ENCODE measurements around the gene PRR14. TPM values are rescaled to one million over a fixed set of nuclear protein-coding genes. Genes with fewer than 3 reads are reported as not detected.
"Not testable (repeated sequence)": the region's sequence is repeated elsewhere in the genome, so short reads cannot be mapped to it uniquely, and the experiment has no call there.

PRR14 gene
- total RNA-seq, 1 experiment from 2014 or later, result 41.4 TPM

GRCh38 chr16:30700491-30700890, 49.7 kb downstream of the PRR14 start:
- Mint-ChIP-seq H3K27ac (ENCODE audit: low read depth, unreplicated experiment) (no peak overlapping the region), H3K9me3 (ENCODE audit: unreplicated experiment) (no peaks in the 10 kb centered on the region), H3K27me3 (ENCODE audit: insufficient read depth, unreplicated experiment) (no peaks in the 10 kb centered on the region), H3K4me1 (ENCODE audit: insufficient read depth, unreplicated experiment) (peaks cover 8% of the 10 kb centered on the region), H3K4me3 (ENCODE audit: unreplicated experiment) (peak overlapping the region; percentile 86), H3K36me3 (ENCODE audit: insufficient read depth, unreplicated experiment) (peaks cover 74% of the 10 kb centered on the region)
- ChIA-PET POLR2A (interaction anchor here (0.6 to 2.9 kb wide), 5 partner anchors 40 to 129 kb away, joined by 3 to 24 read pairs (median 5); partner anchors contain the start of genes FBRS and PHKG2), CTCF (interaction anchor here (0.7 kb wide), 1 partner anchor 60 kb away, joined by 3 read pairs; no protein-coding TSS in a partner anchor)
- BruUV-seq (replicated peaks), result no TSS peak
- intact Hi-C loops (cut with micrococcal nuclease), result no loop called here
- no peak for TF ChIP-seq CTCF (IDR thresholded peaks at IDR 0.05; ENCODE audit: unreplicated experiment)
- DNase-seq (ENCODE audit: unreplicated experiment), result no peak

GRCh38 chr16:30700971-30701370, 50.2 kb downstream of the PRR14 start:
- DNase-seq (ENCODE audit: unreplicated experiment), result no peak
- CTCF ChIA-PET, result interaction anchor here (0.7 kb wide), 1 partner anchor 60 kb away, joined by 3 read pairs; no protein-coding TSS in a partner anchor
- Mint-ChIP-seq H3K9me3 (ENCODE audit: unreplicated experiment) (no peaks in the 10 kb centered on the region), H3K4me1 (ENCODE audit: insufficient read depth, unreplicated experiment) (peaks cover 8% of the 10 kb centered on the region), H3K27ac (ENCODE audit: low read depth, unreplicated experiment) (no peak overlapping the region), H3K27me3 (ENCODE audit: insufficient read depth, unreplicated experiment) (no peaks in the 10 kb centered on the region), H3K4me3 (ENCODE audit: unreplicated experiment) (no peak overlapping the region), H3K36me3 (ENCODE audit: insufficient read depth, unreplicated experiment) (peaks cover 79% of the 10 kb centered on the region)
- no peak for TF ChIP-seq CTCF (IDR thresholded peaks at IDR 0.05; ENCODE audit: unreplicated experiment)
- BruUV-seq (replicated peaks), result no TSS peak
- intact Hi-C loops (cut with micrococcal nuclease), result no loop called here
- POLR2A ChIA-PET, result interaction anchor here (0.9 to 2.9 kb wide), 4 partner anchors 12 to 105 kb away, joined by 3 to 24 read pairs (median 4); partner anchors contain the start of gene FBRS

GRCh38 chr16:30703071-30703470, 52.3 kb downstream of the PRR14 start:
- ChIA-PET CTCF (interaction anchor here (1.2 to 2.0 kb wide), 2 partner anchors 8 to 19 kb away, joined by 3 to 10 read pairs; no protein-coding TSS in a partner anchor), POLR2A (interaction anchor here (0.7 to 1.3 kb wide), 3 partner anchors 9 to 38 kb away, joined by 3 to 4 read pairs (median 3); a partner anchor contains a TSS)
- DNase-seq (ENCODE audit: unreplicated experiment); H3K4me1 Mint-ChIP-seq (ENCODE audit: insufficient read depth, unreplicated experiment); H3K4me3 Mint-ChIP-seq (ENCODE audit: unreplicated experiment); intact Hi-C loops (cut with micrococcal nuclease); H3K27me3 Mint-ChIP-seq (ENCODE audit: insufficient read depth, unreplicated experiment); BruUV-seq (replicated peaks); H3K9me3 Mint-ChIP-seq (ENCODE audit: unreplicated experiment); H3K27ac Mint-ChIP-seq (ENCODE audit: low read depth, unreplicated experiment): not testable (repeated sequence)
- peaks cover 92% of the 10 kb centered on the region for H3K36me3 Mint-ChIP-seq (ENCODE audit: insufficient read depth, unreplicated experiment)

GRCh38 chr16:30703971-30704370, 53.2 kb downstream of the PRR14 start:
- peaks cover 96% of the 10 kb centered on the region for H3K36me3 Mint-ChIP-seq (ENCODE audit: insufficient read depth, unreplicated experiment)
- H3K27me3 Mint-ChIP-seq (ENCODE audit: insufficient read depth, unreplicated experiment), result no peaks in the 10 kb centered on the region
- CTCF ChIA-PET, result interaction anchor here (2.0 kb wide), 1 partner anchor 18 kb away, joined by 10 read pairs; no protein-coding TSS in a partner anchor
- no peak for TF ChIP-seq CTCF (IDR thresholded peaks at IDR 0.05; ENCODE audit: unreplicated experiment)
- H3K27ac Mint-ChIP-seq (ENCODE audit: low read depth, unreplicated experiment), result no peak overlapping the region
- H3K4me3 Mint-ChIP-seq (ENCODE audit: unreplicated experiment), result no peak overlapping the region
- peaks cover 8% of the 10 kb centered on the region for H3K4me1 Mint-ChIP-seq (ENCODE audit: insufficient read depth, unreplicated experiment)
- intact Hi-C loops (cut with micrococcal nuclease), result no loop called here
- no peak for DNase-seq (ENCODE audit: unreplicated experiment)
- H3K9me3 Mint-ChIP-seq (ENCODE audit: unreplicated experiment), result no peaks in the 10 kb centered on the region
- POLR2A ChIA-PET, result interaction anchor here (1.3 kb wide), 1 partner anchor 36 kb away, joined by 3 read pairs; a partner anchor contains a TSS
- BruUV-seq (replicated peaks), result no TSS peak

Other genes with a start within 250 kb of the PRR14 start
- 8.1 and 8.3 TPM in 2 replicates for gene ZNF771, start 243.4 kb upstream of the PRR14 start, total RNA-seq (2022)
- gene DCTPP1, start 220.9 kb upstream of the PRR14 start, total RNA-seq (2022), result 29.1 and 42.4 TPM in 2 replicates
- 51.9 and 73.3 TPM in 2 replicates for gene SEPHS2, start 205.1 kb upstream of the PRR14 start, total RNA-seq (2022)
- gene ITGAL, start 178.2 kb upstream of the PRR14 start, total RNA-seq (2022), result not detected in 2 replicates
- gene ZNF768, start 124.4 kb upstream of the PRR14 start, total RNA-seq (2022), result 38.6 and 39.3 TPM in 2 replicates
- 13.7 TPM in 2 replicates for gene ZNF747, start 116.1 kb upstream of the PRR14 start, total RNA-seq (2022)
- 8.3 and 10.6 TPM in 2 replicates for gene ZNF764, start 92.6 kb upstream of the PRR14 start, total RNA-seq (2022)
- 9.0 and 11.6 TPM in 2 replicates for gene ZNF688, start 79.2 kb upstream of the PRR14 start, total RNA-seq (2022)
- 12.8 and 16.3 TPM in 2 replicates for gene ZNF785, start 65.3 kb upstream of the PRR14 start, total RNA-seq (2022)
- gene ZNF689, start 40.6 kb upstream of the PRR14 start, total RNA-seq (2022), result 4.5 and 6.1 TPM in 2 replicates
- gene FBRS, start 7.5 kb downstream of the PRR14 start, total RNA-seq (2022), result 69.1 and 80.8 TPM in 2 replicates
- gene SRCAP, start 48.2 kb downstream of the PRR14 start, total RNA-seq (2022), result 52.3 and 60.7 TPM in 2 replicates
- gene PHKG2, start 97.5 kb downstream of the PRR14 start, total RNA-seq (2022), result 28.0 and 28.4 TPM in 2 replicates
- gene CFAP119, start 111.1 kb downstream of the PRR14 start, total RNA-seq (2022), result 4.8 and 5.2 TPM in 2 replicates
- 78.0 and 85.0 TPM in 2 replicates for gene RNF40, start 111.4 kb downstream of the PRR14 start, total RNA-seq (2022)
- gene ZNF629, start 136.2 kb downstream of the PRR14 start, total RNA-seq (2022), result 10.9 and 14.1 TPM in 2 replicates
- 32.0 and 33.9 TPM in 2 replicates for gene BCL7C, start 243.1 kb downstream of the PRR14 start, total RNA-seq (2022)
- 3.6 and 4.1 TPM in 2 replicates for gene CTF1, start 245.7 kb downstream of the PRR14 start, total RNA-seq (2022)